CD1c-positive myeloid dendritic cell (primary cell): ENCODE data around the gene EEFSEC.

ENCODE experiments used
- DNase-seq: peaks from one replicate; pipeline ENCODE4 v3.0.0-alpha.2; 2016; ENCODE audit errors: extremely low spot score

Gene EEFSEC

GRCh38 chr3:128369121-128369703 lies 215.9 kb downstream of the EEFSEC start:
- DNase-seq: no peak

- no peak for DNase-seq
Measured at GRCh38 chr3:128369881-128370642, 216.8 kb downstream of the EEFSEC start.

- DNase-seq: no peak
Measured at GRCh38 chr3:128372281-128372680, 219.0 kb downstream of the EEFSEC start.

GRCh38 chr3:128372707-128373533 lies 219.6 kb downstream of the EEFSEC start:
- DNase-seq: no peak

DNA sequence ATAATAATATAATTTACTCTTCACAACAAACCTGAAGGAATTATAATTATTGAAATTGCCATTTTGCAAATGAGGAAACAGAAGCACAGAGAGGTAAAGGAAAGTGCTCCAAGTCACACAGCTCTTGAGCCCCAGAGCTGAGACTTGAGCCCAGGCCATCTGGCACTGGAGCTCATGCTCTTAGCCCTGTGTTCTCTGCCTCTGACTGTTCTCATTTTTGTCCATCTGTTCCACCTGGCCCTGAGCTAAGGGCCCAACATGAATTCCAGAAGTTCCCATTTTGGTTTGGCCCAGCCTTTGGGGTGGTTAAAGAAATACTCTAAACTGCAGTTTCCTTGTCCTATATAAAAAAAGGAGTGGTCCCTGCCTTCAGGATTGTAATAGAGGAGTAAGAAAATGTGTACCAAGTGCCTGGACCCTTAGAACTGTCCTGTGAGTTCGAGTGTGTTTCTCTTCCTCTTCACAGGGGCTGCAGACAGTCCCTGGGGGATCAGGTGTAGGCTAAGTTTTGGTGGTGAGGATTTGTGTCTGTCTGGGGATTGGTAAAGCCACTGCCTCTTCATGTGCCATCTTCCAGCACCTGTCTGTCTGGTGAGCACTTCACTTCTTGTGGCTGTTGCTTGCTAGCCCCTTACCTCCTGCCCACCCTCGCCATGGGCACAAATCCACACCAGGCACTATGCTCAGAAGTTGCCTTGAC lies 221.6 kb downstream of the EEFSEC start:
- DNase-seq: no peak

DNA sequence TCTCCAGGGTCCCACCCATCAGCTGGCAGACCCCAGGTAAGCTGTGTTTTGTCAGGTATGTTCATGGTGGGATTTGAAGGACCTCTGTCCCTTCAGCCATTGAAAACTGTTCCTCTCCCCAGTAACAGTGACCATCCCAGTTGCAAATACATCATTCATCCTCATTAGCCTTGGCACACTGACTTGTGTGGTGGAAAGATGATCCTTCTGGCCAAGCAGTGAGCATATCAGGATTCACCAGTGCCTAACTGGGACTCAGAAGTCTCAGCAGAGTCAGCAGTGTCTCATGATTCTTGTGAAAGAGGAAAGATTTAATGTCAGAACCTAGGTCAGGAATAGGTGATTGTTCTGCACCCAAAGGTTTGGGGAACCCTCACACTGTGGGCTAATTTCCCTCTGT lies 223.2 kb downstream of the EEFSEC start:
- DNase-seq: no peak

GRCh38 chr3:128378631-128379347 lies 225.5 kb downstream of the EEFSEC start:
- DNase-seq: no peak

DNA sequence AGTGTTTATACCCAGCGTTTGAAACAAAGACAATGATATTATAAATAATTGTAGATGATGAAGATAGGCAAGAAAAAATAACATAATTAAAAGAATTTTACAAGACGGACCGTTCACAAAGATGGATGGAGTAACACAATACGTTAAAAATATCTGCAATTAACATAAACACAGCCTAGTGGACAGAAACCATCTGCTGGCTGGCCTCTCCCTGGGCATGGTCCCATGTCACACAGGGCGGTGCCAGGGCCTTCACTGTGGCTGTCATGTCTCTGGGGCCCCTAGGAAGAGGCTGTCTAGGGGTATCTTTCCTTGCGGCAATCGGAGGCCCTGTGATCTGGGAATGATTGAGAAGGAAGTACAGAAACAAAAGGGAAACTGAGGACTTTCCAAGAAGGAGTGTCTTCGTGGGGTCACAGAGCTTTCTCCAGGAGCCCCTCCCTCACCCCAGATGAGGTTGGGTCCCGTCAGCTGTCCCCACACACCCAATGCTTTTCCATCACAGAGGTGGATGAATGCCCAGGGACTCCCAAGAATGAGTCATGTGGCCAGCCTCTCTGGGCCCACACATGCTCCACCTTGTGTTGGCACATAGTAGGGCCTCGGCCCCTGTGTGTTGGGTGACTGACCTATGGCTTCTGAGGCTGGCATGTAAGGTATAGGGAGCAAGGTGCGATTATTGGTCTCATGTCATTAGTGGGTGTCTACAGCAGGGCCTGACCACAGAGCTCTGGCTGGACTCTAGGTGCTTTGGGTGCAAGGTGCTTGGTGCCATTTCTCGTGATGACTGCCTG lies 226.3 kb downstream of the EEFSEC start:
- DNase-seq: no peak

- DNase-seq: no peak
Measured at GRCh38 chr3:128380295-128380694, 227.0 kb downstream of the EEFSEC start.

- no peak for DNase-seq
Measured at GRCh38 chr3:128380719-128381118, 227.4 kb downstream of the EEFSEC start.

- DNase-seq: no peak
Measured at GRCh38 chr3:128381609-128382008, 228.3 kb downstream of the EEFSEC start.

DNA sequence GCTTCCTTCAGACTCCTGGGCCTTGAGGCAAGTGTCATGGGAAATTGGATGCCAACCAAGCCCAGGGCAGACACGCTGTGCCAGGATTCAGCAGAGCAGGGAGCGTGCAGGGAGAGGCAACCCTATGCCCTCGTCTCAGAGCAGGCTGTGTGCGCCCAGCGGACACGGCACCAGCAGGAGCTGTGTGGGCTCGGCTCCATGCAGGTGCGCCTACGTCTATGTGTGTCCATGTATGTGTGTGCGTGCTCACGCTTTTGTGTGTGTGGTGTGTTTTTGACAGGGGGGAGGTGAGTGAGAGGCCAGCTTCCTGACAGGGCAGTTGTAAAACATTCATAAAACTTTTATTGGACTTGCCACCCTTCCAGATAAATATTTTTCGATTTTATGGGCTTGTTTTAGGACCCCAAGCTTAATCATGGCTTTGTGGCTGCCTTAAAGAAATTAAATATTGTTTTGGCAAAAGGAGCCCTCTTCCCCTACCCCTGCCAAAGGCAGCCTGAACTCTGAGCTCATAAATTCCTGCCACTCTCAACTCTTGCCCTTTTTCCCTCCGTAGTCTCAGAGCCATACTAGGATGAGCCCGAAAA lies 229.0 kb downstream of the EEFSEC start:
- DNase-seq: no peak

- DNase-seq: no peak
Measured at GRCh38 chr3:128383316-128384235, 230.3 kb downstream of the EEFSEC start.

DNA sequence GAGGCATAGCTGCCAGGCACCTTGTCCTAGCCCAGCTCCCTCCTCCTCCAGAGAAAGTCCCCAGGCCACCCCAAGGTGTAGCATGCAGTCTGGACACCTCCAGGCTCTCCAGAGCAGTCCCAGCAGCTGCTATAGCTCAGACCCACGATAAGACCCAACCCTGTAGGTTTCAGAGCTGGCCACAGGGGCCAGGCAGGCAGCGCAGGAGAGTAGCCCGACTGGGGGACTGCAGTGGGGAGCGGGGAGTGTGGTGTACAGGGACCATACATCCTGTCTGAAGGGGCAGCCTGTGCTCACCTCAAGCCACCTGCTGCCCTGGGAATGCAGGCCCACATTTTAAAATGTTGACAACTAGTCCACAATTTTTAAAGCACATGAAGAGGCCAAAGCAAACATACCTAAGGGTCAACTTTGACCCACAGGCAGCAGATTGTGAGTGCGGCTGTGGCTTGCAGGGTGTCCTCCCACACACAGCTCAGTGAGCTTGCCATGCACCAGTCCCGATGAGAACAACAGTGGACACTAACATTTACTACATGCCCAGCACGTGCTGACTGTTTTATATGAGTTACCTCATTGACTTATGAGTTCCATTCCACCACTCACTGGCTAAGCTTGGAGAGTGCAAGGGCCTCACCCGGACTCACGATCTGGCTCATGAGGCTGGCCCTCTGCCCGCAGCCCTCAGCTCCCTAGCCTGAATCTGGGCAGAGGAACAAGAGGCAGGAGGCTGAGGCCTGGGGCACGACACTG lies 232.0 kb downstream of the EEFSEC start:
- no peak for DNase-seq

GRCh38 chr3:128388932-128389331 lies 235.7 kb downstream of the EEFSEC start:
- no peak for DNase-seq

- no peak for DNase-seq
Measured at GRCh38 chr3:128390867-128391266, 237.6 kb downstream of the EEFSEC start.

- no peak for DNase-seq
Measured at GRCh38 chr3:128392021-128392420, 238.7 kb downstream of the EEFSEC start.

DNA sequence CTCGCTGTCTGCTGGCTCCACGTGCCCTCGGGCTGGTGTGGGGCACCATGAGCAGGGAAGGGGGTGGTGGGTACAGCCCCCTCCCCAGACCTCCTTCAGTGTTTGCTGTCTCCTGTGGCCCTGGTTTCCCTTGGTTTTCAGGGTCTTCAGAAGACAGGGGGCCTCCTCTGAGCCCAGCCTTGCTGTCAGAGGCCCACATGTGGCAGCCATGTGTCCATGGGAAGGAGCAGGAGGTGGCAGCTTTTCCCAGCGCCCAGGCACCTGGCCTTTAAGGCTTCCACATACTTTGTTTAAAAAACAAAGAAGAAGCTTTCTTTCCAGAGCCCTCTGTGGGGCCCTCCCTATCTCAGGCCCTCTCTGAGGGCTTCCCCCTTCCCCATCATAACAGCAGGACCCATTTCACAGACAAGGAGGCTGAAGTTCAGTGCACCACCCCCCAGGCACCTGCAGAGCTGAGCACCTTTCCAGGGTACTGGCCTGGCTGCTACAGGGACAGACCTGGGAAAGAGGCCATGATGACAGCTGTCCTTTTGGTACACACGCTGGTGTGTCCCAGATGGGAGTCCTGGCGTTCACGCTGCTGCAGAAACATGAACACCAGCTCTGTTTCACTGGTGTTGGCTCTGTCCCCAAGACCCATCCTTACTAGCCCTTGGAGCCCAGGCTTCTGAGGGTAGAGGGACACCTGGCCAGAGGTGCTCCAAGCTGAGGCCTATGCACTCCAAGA lies 239.7 kb downstream of the EEFSEC start:
- DNase-seq: no peak
